T-helper 17 cell (primary cell): Measurements from ENCODE around the gene CRK. TPM values are rescaled to one million over a fixed set of nuclear protein-coding genes. Genes with fewer than 3 reads are reported as not detected.

Experiments used
- ATAC-seq: fragments of 150-1000 bp; cut with Tn5 transposase; 2 replicates; pipeline ENCODE4 v1.10.0; 2021; ENCODE audit warnings: mild to moderate bottlenecking, moderate library complexity
- DNase-seq, 3 donors: peaks; one replicate each; pipeline versions ENCODE4 v3.0.0 to v3.0.0-alpha.2; 2020 to 2021
- H3K9me3 ChIP-seq: one replicate; pipeline ENCODE4 v1.7.0; 2013; ENCODE audit warnings: low read length, mild to moderate bottlenecking; ENCODE audit not compliant: control insufficient read depth, poor library complexity, severe bottlenecking
- H3K27ac Mint-ChIP-seq: one replicate; pipeline ENCODE4 v1.8.0; 2022; ENCODE audit warnings: mild to moderate bottlenecking, moderate library complexity, mixed read lengths
- H3K27me3 Mint-ChIP-seq: one replicate; pipeline ENCODE4 v1.8.0; 2022; ENCODE audit warnings: mixed read lengths
- H3K36me3 Mint-ChIP-seq: one replicate; pipeline ENCODE4 v1.8.0; 2022; ENCODE audit warnings: low read depth, mixed read lengths
- H3K4me1 Mint-ChIP-seq: one replicate; pipeline ENCODE4 v1.8.0; 2022; ENCODE audit warnings: mild to moderate bottlenecking, mixed read lengths
- H3K4me3 Mint-ChIP-seq: one replicate; pipeline ENCODE4 v1.8.0; 2022; ENCODE audit warnings: mild to moderate bottlenecking, moderate library complexity, mixed read lengths
- total RNA-seq, 4 donors: library from RNA in 2 of 4; stranded (reverse) in 2 of 4; gene quantifications; one replicate each; pipeline ENCODE4 v1.2.3 and lab custom pipeline; 2022 to 2026

Gene CRK
- total RNA-seq, 2 donors from 2014 or later, result 14.8 to 17.4 TPM

GRCh38 chr17:1481736-1482135 lies 25.7 kb upstream of the CRK start:
- ATAC-seq (no peak), DNase-seq (no peak)
- Mint-ChIP-seq H3K4me3 (no peak overlapping the region), H3K4me1 (peaks cover 15% of the 10 kb centered on the region), H3K36me3 (peaks cover 2% of the 10 kb centered on the region), H3K27ac (no peak overlapping the region), H3K27me3 (no peaks in the 10 kb centered on the region)
- no peaks in the 10 kb centered on the region for H3K9me3 ChIP-seq

- Mint-ChIP-seq H3K27ac (no peak overlapping the region), H3K27me3 (no peaks in the 10 kb centered on the region), H3K4me1 (peaks cover 11% of the 10 kb centered on the region)
Measured at GRCh38 chr17:1480747-1481465, 24.9 kb upstream of the CRK start.

GRCh38 chr17:1478418-1478817 lies 22.4 kb upstream of the CRK start:
- Mint-ChIP-seq H3K27ac (no peak overlapping the region), H3K4me1 (peaks cover 18% of the 10 kb centered on the region), H3K4me3 (no peak overlapping the region), H3K27me3 (no peaks in the 10 kb centered on the region), H3K36me3 (peaks cover 5% of the 10 kb centered on the region)
- no peak for ATAC-seq
- H3K9me3 ChIP-seq, result no peaks in the 10 kb centered on the region
- DNase-seq, result no peak

More at GRCh38 chr17:1480747-1481465, 24.9 kb upstream of the CRK start:
- Mint-ChIP-seq H3K4me3 (no peak overlapping the region), H3K36me3 (peaks cover 2% of the 10 kb centered on the region)
- DNase-seq, result no peak
- no peak for ATAC-seq
- no peaks in the 10 kb centered on the region for H3K9me3 ChIP-seq

GRCh38 chr17:1475321-1475854 lies 19.4 kb upstream of the CRK start:
- peak overlapping the region; percentile 47 for H3K27ac Mint-ChIP-seq
- DNase-seq, result no peak
- H3K9me3 ChIP-seq, result no peaks in the 10 kb centered on the region
- H3K36me3 Mint-ChIP-seq, result peaks cover 7% of the 10 kb centered on the region
- H3K27me3 Mint-ChIP-seq, result no peaks in the 10 kb centered on the region
- ATAC-seq, result no peak
- peaks cover 12% of the 10 kb centered on the region for H3K4me1 Mint-ChIP-seq
- no peak overlapping the region for H3K4me3 Mint-ChIP-seq

- Mint-ChIP-seq H3K4me3 (no peak overlapping the region), H3K4me1 (peaks cover 12% of the 10 kb centered on the region), H3K36me3 (peaks cover 8% of the 10 kb centered on the region), H3K27me3 (no peaks in the 10 kb centered on the region), H3K27ac (peak overlapping the region; percentile 43)
- no peaks in the 10 kb centered on the region for H3K9me3 ChIP-seq
- DNase-seq (no peak), ATAC-seq (peak; percentile 15)
Measured at GRCh38 chr17:1474402-1475189, 18.6 kb upstream of the CRK start.

- Mint-ChIP-seq H3K36me3 (peaks cover 9% of the 10 kb centered on the region), H3K27ac (peak overlapping the region; percentile 43), H3K4me1 (peaks cover 12% of the 10 kb centered on the region), H3K27me3 (no peaks in the 10 kb centered on the region), H3K4me3 (no peak overlapping the region)
- no peaks in the 10 kb centered on the region for H3K9me3 ChIP-seq
- DNase-seq (no peak), ATAC-seq (peak; percentile 87)
Measured at GRCh38 chr17:1473841-1474240, 17.8 kb upstream of the CRK start.

- Mint-ChIP-seq H3K4me1 (peaks cover 14% of the 10 kb centered on the region), H3K36me3 (peaks cover 10% of the 10 kb centered on the region), H3K27me3 (no peaks in the 10 kb centered on the region), H3K4me3 (no peak overlapping the region), H3K27ac (peak overlapping the region; percentile 43)
- ATAC-seq (peak; percentile 45), DNase-seq (no peak)
- H3K9me3 ChIP-seq, result no peaks in the 10 kb centered on the region
Measured at GRCh38 chr17:1473170-1473569, 17.1 kb upstream of the CRK start.

GRCh38 chr17:1471911-1472821 lies 16.1 kb upstream of the CRK start:
- H3K9me3 ChIP-seq, result no peaks in the 10 kb centered on the region
- ATAC-seq (no peak), DNase-seq (no peak)
- Mint-ChIP-seq H3K4me1 (peaks cover 14% of the 10 kb centered on the region), H3K36me3 (peaks cover 8% of the 10 kb centered on the region), H3K27me3 (no peaks in the 10 kb centered on the region), H3K27ac (no peak overlapping the region), H3K4me3 (no peak overlapping the region)

GRCh38 chr17:1471490-1471889 lies 15.5 kb upstream of the CRK start:
- no peaks in the 10 kb centered on the region for H3K27me3 Mint-ChIP-seq
- DNase-seq (no peak), ATAC-seq (no peak)
- H3K4me1 Mint-ChIP-seq, result peaks cover 14% of the 10 kb centered on the region
- H3K27ac Mint-ChIP-seq, result no peak overlapping the region
- H3K4me3 Mint-ChIP-seq, result no peak overlapping the region
- no peaks in the 10 kb centered on the region for H3K9me3 ChIP-seq
- peaks cover 8% of the 10 kb centered on the region for H3K36me3 Mint-ChIP-seq

GRCh38 chr17:1470755-1471462 lies 14.9 kb upstream of the CRK start:
- Mint-ChIP-seq H3K4me3 (peak overlapping the region; percentile 43), H3K27ac (no peak overlapping the region), H3K27me3 (no peaks in the 10 kb centered on the region), H3K4me1 (peaks cover 14% of the 10 kb centered on the region), H3K36me3 (peaks cover 8% of the 10 kb centered on the region)
- DNase-seq, result no peak
- no peak for ATAC-seq
- no peaks in the 10 kb centered on the region for H3K9me3 ChIP-seq

- H3K4me1 Mint-ChIP-seq, result peaks cover 11% of the 10 kb centered on the region
- no peak for DNase-seq
- no peaks in the 10 kb centered on the region for H3K9me3 ChIP-seq
- no peak overlapping the region for H3K27ac Mint-ChIP-seq
- H3K36me3 Mint-ChIP-seq, result peaks cover 8% of the 10 kb centered on the region
- no peaks in the 10 kb centered on the region for H3K27me3 Mint-ChIP-seq
- peak overlapping the region; percentile 43 for H3K4me3 Mint-ChIP-seq
- ATAC-seq, result no peak
Measured at GRCh38 chr17:1470071-1470754, 14.2 kb upstream of the CRK start.
